GM19455 (cell line): ENCODE measurements around the gene C3orf62.
"Not testable (repeated sequence)": the region's sequence is repeated elsewhere in the genome, so short reads cannot be mapped to it uniquely, and the experiment has no call there.

Experiments used
- ATAC-seq: cut with Tn5 transposase; IDR thresholded peaks from one replicate; pipeline ENCODE4 v1.9.1; 2021; ENCODE audit not compliant: unreplicated experiment

C3orf62 gene

GRCh38 chr3:49269443-49270155 lies 7.4 kb downstream of the C3orf62 start:
- no peak for ATAC-seq

GRCh38 chr3:49266410-49267095 lies 10.5 kb downstream of the C3orf62 start:
- ATAC-seq, result no peak

GRCh38 chr3:49265661-49266386 lies 11.2 kb downstream of the C3orf62 start:
- no peak for ATAC-seq

- ATAC-seq, result no peak
These were observed 13.7 kb downstream of the C3orf62 start for GRCh38 chr3:49263159-49263889.

GRCh38 chr3:49260806-49261324 lies 16.2 kb downstream of the C3orf62 start:
- no peak for ATAC-seq

- ATAC-seq, result no peak
These were observed 19.8 kb downstream of the C3orf62 start for GRCh38 chr3:49257187-49257586.

GRCh38 chr3:49255718-49256511 lies 21.1 kb downstream of the C3orf62 start:
- no peak for ATAC-seq

- no peak for ATAC-seq
These were observed 21.9 kb downstream of the C3orf62 start for GRCh38 chr3:49255112-49255511.

- no peak for ATAC-seq
These were observed 23.5 kb downstream of the C3orf62 start for GRCh38 chr3:49253512-49253911.

- no peak for ATAC-seq
These were observed 28.2 kb downstream of the C3orf62 start for GRCh38 chr3:49248840-49249227.

- no peak for ATAC-seq
These were observed 32.3 kb downstream of the C3orf62 start for GRCh38 chr3:49244581-49245205.

- not testable (repeated sequence) for ATAC-seq
These were observed 36.9 kb downstream of the C3orf62 start for GRCh38 chr3:49240091-49240490.

- ATAC-seq, result no peak
These were observed 38.5 kb downstream of the C3orf62 start for GRCh38 chr3:49238274-49239127.

GRCh38 chr3:49237344-49237743 lies 39.7 kb downstream of the C3orf62 start:
- ATAC-seq, result no peak

GRCh38 chr3:49236226-49236625 lies 40.8 kb downstream of the C3orf62 start:
- ATAC-seq, result no peak

- ATAC-seq, result not testable (repeated sequence)
These were observed 48.2 kb downstream of the C3orf62 start for GRCh38 chr3:49228817-49229216.

- ATAC-seq, result no peak
These were observed 55.0 kb downstream of the C3orf62 start for GRCh38 chr3:49222002-49222401.

- not testable (repeated sequence) for ATAC-seq
These were observed 56.0 kb downstream of the C3orf62 start for GRCh38 chr3:49220985-49221563.
